ENCODE data around the gene AKAP9. TPM values are rescaled to one million over a fixed set of nuclear protein-coding genes. Genes with fewer than 3 reads are reported as not detected.

The AKAP9 gene
- polyA plus RNA-seq, 1 donor (not counting 4 experiments of a cell fraction or from before 2014, with no cell fraction given) = 19.0 TPM

DNA sequence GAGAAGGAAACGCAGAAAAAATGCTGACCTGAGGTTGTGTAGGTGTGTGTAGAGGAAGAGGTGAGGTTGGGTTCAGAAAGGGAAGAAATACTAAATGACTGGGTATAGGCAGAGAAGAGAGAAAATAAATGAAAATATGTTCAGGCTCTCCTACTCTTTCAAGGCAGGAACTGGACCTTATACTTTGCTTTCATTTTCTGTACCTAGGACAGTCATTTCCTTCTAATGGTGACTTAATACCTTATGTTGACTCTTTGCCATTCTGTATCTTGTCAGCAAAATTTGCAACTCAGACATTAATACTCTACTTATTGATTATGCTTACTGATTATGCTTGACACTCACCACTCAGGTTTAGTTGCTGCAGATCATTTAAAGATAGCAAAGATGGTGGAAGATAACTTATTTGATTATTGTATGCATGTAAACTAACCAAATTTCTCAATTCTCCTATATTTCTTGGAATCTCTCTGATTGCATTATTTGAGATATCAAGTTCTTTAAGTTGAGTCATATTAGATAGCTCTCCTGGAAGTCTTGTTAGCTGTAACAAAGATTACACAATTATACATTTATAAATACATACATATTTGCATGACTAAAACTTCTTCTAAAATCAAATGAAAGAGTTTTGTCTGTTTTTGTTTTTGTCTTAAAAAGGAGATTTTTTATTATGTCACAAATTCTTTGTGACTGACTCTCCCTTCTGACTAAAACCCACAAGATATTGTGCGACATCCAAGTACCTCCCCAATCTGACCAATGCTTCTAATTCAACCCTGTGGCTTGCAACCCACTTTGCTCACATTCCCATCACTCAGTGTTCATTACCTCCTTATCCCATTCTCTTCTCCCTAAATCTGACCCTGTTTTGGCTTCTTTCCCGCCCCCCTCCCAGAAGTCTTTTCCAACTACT lies 218.3 kb downstream of the AKAP9 start:
- Histone ChIP-seq H4K20me1 (ENCODE audit: control insufficient read depth, extremely low read depth, insufficient read depth, low read length) (no peaks in the 10 kb centered on the region), H2AFZ (ENCODE audit: control insufficient read depth, low read length) (no peak overlapping the region), H3K27ac (ENCODE audit: control insufficient read depth, insufficient read depth, low read length) (no peak overlapping the region), H3K79me2 (ENCODE audit: control insufficient read depth, insufficient read depth, low read length) (no peaks in the 10 kb centered on the region), H3K4me3 (ENCODE audit: control insufficient read depth in 2 of 3, extremely low read depth in 1 of 3, insufficient read depth in 2 of 3, low read depth in 1 of 3, low read length in 3 of 3) (no peak overlapping the region), H3K9ac (ENCODE audit: control insufficient read depth, extremely low read depth, insufficient read depth, low read length) (no peak overlapping the region), H3K4me2 (ENCODE audit: control insufficient read depth, extremely low read depth, insufficient read depth, low read depth, low read length) (no peak overlapping the region), H3K4me1 (ENCODE audit: control insufficient read depth, extremely low read depth, insufficient read depth, low read length) (peaks cover 4% of the 10 kb centered on the region), H3K9me3 (ENCODE audit: control insufficient read depth, low read depth, low read length) (no peaks in the 10 kb centered on the region), H3K36me3 (ENCODE audit: control insufficient read depth in 2 of 2, extremely low read depth in 1 of 2, insufficient read depth in 2 of 2, low read length in 2 of 2) (no peaks in the 10 kb centered on the region), H3K9me1 (ENCODE audit: control insufficient read depth, extremely low read depth, insufficient read depth, low read length) (no peaks in the 10 kb centered on the region), H3K27me3 (ENCODE audit: control insufficient read depth, extremely low read depth, insufficient read depth, low read length) (no peaks in the 10 kb centered on the region)
- dilution Hi-C loops (cut with MboI; ENCODE audit: extremely low pct_ligation_motif_present, low sequenced_read_pairs) = no loop called here
- FAIRE-seq (no peak), DNase-seq (ENCODE audit: low read depth, low spot score) (no peak)
- TF ChIP-seq EZH2 (IDR thresholded peaks at IDR 0.05; ENCODE audit: low read length) = no peak
- TF ChIP-seq, protein P1, sequence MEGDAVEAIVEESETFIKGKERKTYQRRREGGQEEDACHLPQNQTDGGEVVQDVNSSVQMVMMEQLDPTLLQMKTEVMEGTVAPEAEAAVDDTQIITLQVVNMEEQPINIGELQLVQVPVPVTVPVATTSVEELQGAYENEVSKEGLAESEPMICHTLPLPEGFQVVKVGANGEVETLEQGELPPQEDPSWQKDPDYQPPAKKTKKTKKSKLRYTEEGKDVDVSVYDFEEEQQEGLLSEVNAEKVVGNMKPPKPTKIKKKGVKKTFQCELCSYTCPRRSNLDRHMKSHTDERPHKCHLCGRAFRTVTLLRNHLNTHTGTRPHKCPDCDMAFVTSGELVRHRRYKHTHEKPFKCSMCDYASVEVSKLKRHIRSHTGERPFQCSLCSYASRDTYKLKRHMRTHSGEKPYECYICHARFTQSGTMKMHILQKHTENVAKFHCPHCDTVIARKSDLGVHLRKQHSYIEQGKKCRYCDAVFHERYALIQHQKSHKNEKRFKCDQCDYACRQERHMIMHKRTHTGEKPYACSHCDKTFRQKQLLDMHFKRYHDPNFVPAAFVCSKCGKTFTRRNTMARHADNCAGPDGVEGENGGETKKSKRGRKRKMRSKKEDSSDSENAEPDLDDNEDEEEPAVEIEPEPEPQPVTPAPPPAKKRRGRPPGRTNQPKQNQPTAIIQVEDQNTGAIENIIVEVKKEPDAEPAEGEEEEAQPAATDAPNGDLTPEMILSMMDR (optimal IDR thresholded peaks at IDR 0.05 in 1 of 3, IDR thresholded peaks at IDR 0.05 in 1 of 3, conservative IDR thresholded peaks at IDR 0.05 in 1 of 3; ENCODE audit: extremely low read depth in 1 of 3, insufficient read depth in 2 of 3, low read length in 3 of 3) = no peak

Other genes with a start within 250 kb of the AKAP9 start
- gene MTERF1, start 60.2 kb upstream of the AKAP9 start, polyA plus RNA-seq = 6.4 to 18.9 TPM (median 12.6 TPM) in 3 replicates
- 27.3 to 55.1 TPM (median 47.1 TPM) in 3 replicates for gene CYP51A1, start 193.6 kb downstream of the AKAP9 start, polyA plus RNA-seq
- gene LRRD1, start 238.3 kb downstream of the AKAP9 start, polyA plus RNA-seq = 0.04 TPM in 2 of 3 replicates, not detected in the other